Keratinocyte (primary cell): Measurements from ENCODE around the gene PRPF6.

Source experiments
- EZH2 ChIP-seq: IDR thresholded peaks from one replicate; pipeline ENCODE4 v1.6.1; 2012; ENCODE audit warnings: inconsistent platforms, mild to moderate bottlenecking, low read length, moderate library complexity
- TF ChIP-seq, protein P1 (sequence below), 3 experiments: IDR thresholded peaks in 1 of 3; conservative IDR thresholded peaks in 1 of 3; optimal IDR thresholded peaks in 1 of 3; 2 replicates in 2 of 3; 3 replicates in 1 of 3; pipeline versions ENCODE3 to v1.5.1; 2011; ENCODE audit warnings: low read length in 3 of 3, mild to moderate bottlenecking in 3 of 3, moderate library complexity in 2 of 3, control low read depth in 1 of 3, inconsistent platforms in 1 of 3; ENCODE audit not compliant: insufficient read depth in 2 of 3; ENCODE audit errors: extremely low read depth in 1 of 3

DNA sequence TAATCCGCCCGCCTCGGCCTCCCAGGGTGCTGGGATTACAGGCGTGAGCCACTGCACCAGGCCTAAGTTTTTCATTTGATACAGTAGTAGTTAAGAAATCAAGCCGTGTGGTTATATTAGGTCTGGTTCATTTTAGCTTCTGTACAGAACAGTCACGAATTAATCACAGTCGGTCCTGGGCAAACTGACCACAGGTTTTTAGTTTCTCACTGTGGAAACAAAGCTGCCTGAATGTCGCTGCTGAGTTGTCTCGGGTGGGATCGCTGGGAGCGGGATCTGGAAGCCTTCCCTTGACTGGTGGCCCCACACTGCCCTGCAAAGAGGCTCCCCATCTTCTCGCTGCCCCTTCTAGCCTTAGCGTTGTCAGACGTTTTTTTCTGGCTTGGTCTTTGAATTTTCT lies 43.3 kb upstream of the PRPF6 start:
- TF ChIP-seq, protein P1, sequence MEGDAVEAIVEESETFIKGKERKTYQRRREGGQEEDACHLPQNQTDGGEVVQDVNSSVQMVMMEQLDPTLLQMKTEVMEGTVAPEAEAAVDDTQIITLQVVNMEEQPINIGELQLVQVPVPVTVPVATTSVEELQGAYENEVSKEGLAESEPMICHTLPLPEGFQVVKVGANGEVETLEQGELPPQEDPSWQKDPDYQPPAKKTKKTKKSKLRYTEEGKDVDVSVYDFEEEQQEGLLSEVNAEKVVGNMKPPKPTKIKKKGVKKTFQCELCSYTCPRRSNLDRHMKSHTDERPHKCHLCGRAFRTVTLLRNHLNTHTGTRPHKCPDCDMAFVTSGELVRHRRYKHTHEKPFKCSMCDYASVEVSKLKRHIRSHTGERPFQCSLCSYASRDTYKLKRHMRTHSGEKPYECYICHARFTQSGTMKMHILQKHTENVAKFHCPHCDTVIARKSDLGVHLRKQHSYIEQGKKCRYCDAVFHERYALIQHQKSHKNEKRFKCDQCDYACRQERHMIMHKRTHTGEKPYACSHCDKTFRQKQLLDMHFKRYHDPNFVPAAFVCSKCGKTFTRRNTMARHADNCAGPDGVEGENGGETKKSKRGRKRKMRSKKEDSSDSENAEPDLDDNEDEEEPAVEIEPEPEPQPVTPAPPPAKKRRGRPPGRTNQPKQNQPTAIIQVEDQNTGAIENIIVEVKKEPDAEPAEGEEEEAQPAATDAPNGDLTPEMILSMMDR (optimal IDR thresholded peaks at IDR 0.05 in 1 of 3, IDR thresholded peaks at IDR 0.05 in 1 of 3, conservative IDR thresholded peaks at IDR 0.05 in 1 of 3; ENCODE audit: extremely low read depth in 1 of 3, insufficient read depth in 2 of 3, low read length in 3 of 3) = no peak
- TF ChIP-seq EZH2 = no peak
